Loucy (cell line): ENCODE results near the gene SKI.

ENCODE experiments used
- EZH2phosphoT487 ChIP-seq: fragments of 200-600 bp; IDR thresholded peaks from 2 replicates; pipeline ENCODE4 v1.6.1; 2018; ENCODE audit warnings: antibody characterized with exemption, mild to moderate bottlenecking, moderate library complexity, borderline replicate concordance
- TF ChIP-seq, protein P1 (sequence below): fragments of 200-600 bp; sonication (generic); conservative IDR thresholded peaks from 2 replicates; pipeline ENCODE4 v1.5.1; 2014; ENCODE audit warnings: mild to moderate bottlenecking, antibody characterized with exemption, low read length

DNA sequence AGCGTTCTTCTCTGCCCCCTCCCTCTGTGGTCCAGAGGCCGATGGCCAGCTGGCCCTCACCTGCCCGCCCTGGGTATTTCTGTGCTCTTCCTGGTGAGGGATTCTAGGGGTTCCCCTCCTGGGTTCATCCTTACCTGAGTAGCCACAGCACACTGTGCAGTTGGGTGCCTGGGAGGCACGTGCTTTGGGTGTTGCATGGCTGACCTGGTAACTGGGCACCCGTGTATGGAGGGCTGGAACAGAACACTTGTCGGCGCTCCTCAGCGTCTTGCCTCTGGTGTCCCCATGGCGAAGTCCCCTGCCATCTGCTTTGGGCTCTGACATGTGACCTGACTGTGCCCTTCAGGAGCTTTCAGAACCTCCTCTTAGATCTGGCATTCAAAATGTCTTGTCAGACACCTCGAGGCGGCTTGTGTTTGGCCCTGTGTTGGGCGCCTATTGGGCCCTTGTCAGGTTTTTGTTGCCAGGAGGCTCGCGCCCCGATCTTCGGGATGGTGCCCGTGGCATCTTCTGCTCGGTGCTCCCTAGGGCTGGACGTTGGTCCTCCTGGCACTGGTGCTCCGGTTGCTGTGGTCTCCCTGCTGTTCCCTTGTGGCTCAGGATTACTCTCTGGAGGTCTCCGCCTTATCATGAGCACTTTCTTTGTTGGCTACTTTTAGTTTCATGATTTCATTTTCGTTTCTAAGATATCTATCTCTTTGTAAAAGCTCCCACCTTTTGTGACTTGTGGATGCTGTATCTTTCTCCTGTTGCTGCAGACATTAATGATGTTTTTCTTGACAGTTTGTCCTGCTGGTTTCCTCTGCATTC is 28.5 kb downstream of the SKI start:
- TF ChIP-seq, protein P1, sequence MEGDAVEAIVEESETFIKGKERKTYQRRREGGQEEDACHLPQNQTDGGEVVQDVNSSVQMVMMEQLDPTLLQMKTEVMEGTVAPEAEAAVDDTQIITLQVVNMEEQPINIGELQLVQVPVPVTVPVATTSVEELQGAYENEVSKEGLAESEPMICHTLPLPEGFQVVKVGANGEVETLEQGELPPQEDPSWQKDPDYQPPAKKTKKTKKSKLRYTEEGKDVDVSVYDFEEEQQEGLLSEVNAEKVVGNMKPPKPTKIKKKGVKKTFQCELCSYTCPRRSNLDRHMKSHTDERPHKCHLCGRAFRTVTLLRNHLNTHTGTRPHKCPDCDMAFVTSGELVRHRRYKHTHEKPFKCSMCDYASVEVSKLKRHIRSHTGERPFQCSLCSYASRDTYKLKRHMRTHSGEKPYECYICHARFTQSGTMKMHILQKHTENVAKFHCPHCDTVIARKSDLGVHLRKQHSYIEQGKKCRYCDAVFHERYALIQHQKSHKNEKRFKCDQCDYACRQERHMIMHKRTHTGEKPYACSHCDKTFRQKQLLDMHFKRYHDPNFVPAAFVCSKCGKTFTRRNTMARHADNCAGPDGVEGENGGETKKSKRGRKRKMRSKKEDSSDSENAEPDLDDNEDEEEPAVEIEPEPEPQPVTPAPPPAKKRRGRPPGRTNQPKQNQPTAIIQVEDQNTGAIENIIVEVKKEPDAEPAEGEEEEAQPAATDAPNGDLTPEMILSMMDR: no peak
- TF ChIP-seq EZH2phosphoT487: no peak
